Type B pancreatic cell (in vitro differentiated cells): ENCODE results near the gene SH3RF2. TPM values are rescaled to one million over a fixed set of nuclear protein-coding genes. Genes with fewer than 3 reads are reported as not detected.
"Not testable (repeated sequence)": the region's sequence is repeated elsewhere in the genome, so short reads cannot be mapped to it uniquely, and the experiment has no call there.

Experiments
- DNase-seq: peaks from one replicate; pipeline ENCODE4 v3.0.0; 2021; ENCODE audit warnings: mixed read lengths; ENCODE audit not compliant: unreplicated experiment; ENCODE audit errors: extremely low spot score
- H3K27ac Mint-ChIP-seq: 2 replicates; pipeline ENCODE4 v1.8.0; 2021; ENCODE audit warnings: mild to moderate bottlenecking, mixed read lengths
- H3K27me3 Mint-ChIP-seq: 2 replicates; pipeline ENCODE4 v1.8.0; 2021; ENCODE audit warnings: mixed read lengths
- H3K36me3 Mint-ChIP-seq: 2 replicates; pipeline ENCODE4 v1.8.0; 2021; ENCODE audit warnings: mixed read lengths
- H3K4me1 Mint-ChIP-seq: one replicate; pipeline ENCODE4 v1.8.0; 2021; ENCODE audit warnings: mixed read lengths; ENCODE audit not compliant: unreplicated experiment
- H3K4me3 Mint-ChIP-seq: 2 replicates; pipeline ENCODE4 v1.8.0; 2021; ENCODE audit warnings: mild to moderate bottlenecking, mixed read lengths
- H3K9me3 Mint-ChIP-seq: 2 replicates; pipeline ENCODE4 v1.8.0; 2021; ENCODE audit warnings: mixed read lengths
- long read RNA-seq: library from polyadenylated mRNA; unstranded; transcript quantifications from one replicate; pipeline ENCODE4 v2.0.0, GENCODE V29; 2020
- total RNA-seq: library from RNA; stranded (reverse); gene quantifications from 2 replicates; pipeline ENCODE4 v1.2.1, GENCODE V29; 2021; ENCODE audit warnings: low replicate concordance
- TF ChIP-seq, protein P1 (sequence below): fragments of 200-600 bp; sonication (generic); conservative IDR thresholded peaks from 2 replicates; pipeline ENCODE4 v1.5.0; 2021; ENCODE audit warnings: antibody characterized with exemption, mild to moderate bottlenecking

Gene SH3RF2, protein sequence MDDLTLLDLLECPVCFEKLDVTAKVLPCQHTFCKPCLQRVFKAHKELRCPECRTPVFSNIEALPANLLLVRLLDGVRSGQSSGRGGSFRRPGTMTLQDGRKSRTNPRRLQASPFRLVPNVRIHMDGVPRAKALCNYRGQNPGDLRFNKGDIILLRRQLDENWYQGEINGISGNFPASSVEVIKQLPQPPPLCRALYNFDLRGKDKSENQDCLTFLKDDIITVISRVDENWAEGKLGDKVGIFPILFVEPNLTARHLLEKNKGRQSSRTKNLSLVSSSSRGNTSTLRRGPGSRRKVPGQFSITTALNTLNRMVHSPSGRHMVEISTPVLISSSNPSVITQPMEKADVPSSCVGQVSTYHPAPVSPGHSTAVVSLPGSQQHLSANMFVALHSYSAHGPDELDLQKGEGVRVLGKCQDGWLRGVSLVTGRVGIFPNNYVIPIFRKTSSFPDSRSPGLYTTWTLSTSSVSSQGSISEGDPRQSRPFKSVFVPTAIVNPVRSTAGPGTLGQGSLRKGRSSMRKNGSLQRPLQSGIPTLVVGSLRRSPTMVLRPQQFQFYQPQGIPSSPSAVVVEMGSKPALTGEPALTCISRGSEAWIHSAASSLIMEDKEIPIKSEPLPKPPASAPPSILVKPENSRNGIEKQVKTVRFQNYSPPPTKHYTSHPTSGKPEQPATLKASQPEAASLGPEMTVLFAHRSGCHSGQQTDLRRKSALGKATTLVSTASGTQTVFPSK
- 11.2 and 20.8 TPM in 2 replicates for total RNA-seq
- long read RNA-seq, partial matches to known transcripts, result 2 of 20 reads
- long read RNA-seq, other reads (novel, unspliced or antisense), result 17 of 20 reads

GRCh38 chr5:145936401-145937131 is at the start of gene SH3RF2:
Gene SH3RF2 (plus strand): TSS chr5:145936578. CDS start chr5:145937929, 1,351 bp downstream.
- Mint-ChIP-seq H3K9me3 (no peaks in the 10 kb centered on the region), H3K36me3 (no peaks in the 10 kb centered on the region), H3K27ac (peak within 1 kb of the TSS; percentile 86), H3K4me1 (peaks cover 70% of the 10 kb centered on the region), H3K27me3 (no peaks in the 10 kb centered on the region), H3K4me3 (peak within 1 kb of the TSS; percentile 88)
- TF ChIP-seq, protein P1, sequence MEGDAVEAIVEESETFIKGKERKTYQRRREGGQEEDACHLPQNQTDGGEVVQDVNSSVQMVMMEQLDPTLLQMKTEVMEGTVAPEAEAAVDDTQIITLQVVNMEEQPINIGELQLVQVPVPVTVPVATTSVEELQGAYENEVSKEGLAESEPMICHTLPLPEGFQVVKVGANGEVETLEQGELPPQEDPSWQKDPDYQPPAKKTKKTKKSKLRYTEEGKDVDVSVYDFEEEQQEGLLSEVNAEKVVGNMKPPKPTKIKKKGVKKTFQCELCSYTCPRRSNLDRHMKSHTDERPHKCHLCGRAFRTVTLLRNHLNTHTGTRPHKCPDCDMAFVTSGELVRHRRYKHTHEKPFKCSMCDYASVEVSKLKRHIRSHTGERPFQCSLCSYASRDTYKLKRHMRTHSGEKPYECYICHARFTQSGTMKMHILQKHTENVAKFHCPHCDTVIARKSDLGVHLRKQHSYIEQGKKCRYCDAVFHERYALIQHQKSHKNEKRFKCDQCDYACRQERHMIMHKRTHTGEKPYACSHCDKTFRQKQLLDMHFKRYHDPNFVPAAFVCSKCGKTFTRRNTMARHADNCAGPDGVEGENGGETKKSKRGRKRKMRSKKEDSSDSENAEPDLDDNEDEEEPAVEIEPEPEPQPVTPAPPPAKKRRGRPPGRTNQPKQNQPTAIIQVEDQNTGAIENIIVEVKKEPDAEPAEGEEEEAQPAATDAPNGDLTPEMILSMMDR, result no peak
- DNase-seq, result peak; percentile 84

DNA sequence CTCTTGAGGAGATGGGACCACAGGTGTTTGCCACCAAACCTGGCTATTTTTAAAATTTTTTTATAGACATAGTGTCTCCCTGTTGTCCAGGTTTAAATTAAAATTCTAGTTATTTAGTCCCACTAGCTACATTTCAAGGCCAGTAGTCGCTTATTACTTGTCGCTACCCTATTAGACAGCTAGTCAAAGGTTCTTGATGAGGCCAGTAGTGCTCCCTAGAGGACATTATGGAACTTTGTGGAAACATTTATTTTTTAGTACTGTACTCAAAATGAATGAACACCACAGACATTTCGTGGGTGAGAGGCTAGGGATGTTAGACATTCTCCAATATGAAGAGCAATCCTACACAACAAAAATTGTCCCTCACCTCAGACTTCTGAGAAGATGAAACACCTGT is 49.2 kb upstream of the SH3RF2 start:
- TF ChIP-seq, protein P1, result no peak
- Mint-ChIP-seq H3K36me3 (no peaks in the 10 kb centered on the region), H3K4me3 (no peak overlapping the region), H3K4me1 (no peaks in the 10 kb centered on the region), H3K27ac (no peak overlapping the region), H3K9me3 (peaks cover 6% of the 10 kb centered on the region), H3K27me3 (no peaks in the 10 kb centered on the region)
- no peak for DNase-seq

DNA sequence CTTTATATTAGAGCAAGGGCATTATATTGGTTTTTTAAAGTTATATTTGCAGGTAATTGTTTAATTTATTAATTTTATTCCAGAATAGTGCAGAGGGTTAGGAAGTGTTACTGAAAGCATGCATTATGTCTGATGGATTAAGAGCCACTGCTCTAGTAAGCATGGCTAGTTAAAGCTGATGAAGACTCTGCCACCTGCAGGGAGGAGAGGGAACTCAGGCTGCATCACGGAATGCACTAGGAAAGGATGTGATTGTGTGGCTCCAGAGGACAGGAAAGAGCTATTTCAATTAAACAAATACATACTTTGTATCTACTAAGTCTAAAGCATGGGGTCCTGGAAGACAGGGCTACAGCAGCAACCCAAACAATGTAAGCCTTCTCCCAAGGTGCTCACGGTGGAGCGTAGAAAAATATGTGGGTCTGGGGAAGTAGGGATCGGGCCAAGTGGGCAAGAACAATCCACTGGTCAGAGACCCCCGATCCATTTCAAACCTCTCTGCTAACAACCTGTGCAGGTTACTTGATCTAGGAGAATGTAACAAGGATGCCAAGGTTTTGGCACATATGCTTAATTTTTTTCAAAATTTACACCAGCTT is 48.3 kb upstream of the SH3RF2 start:
- H3K27me3 Mint-ChIP-seq, result no peaks in the 10 kb centered on the region
- TF ChIP-seq, protein P1, result peak; percentile 80
- no peak overlapping the region for H3K27ac Mint-ChIP-seq
- no peaks in the 10 kb centered on the region for H3K36me3 Mint-ChIP-seq
- H3K4me3 Mint-ChIP-seq, result no peak overlapping the region
- peaks cover 6% of the 10 kb centered on the region for H3K9me3 Mint-ChIP-seq
- no peak for DNase-seq
- H3K4me1 Mint-ChIP-seq, result no peaks in the 10 kb centered on the region

- Mint-ChIP-seq H3K4me1 (no peaks in the 10 kb centered on the region), H3K27me3 (peaks cover 3% of the 10 kb centered on the region), H3K36me3 (no peaks in the 10 kb centered on the region), H3K9me3 (peaks cover 6% of the 10 kb centered on the region), H3K4me3 (no peak overlapping the region), H3K27ac (no peak overlapping the region)
- no peak for DNase-seq
- TF ChIP-seq, protein P1, result no peak
Measured at GRCh38 chr5:145889611-145890010, 46.8 kb upstream of the SH3RF2 start.

DNA sequence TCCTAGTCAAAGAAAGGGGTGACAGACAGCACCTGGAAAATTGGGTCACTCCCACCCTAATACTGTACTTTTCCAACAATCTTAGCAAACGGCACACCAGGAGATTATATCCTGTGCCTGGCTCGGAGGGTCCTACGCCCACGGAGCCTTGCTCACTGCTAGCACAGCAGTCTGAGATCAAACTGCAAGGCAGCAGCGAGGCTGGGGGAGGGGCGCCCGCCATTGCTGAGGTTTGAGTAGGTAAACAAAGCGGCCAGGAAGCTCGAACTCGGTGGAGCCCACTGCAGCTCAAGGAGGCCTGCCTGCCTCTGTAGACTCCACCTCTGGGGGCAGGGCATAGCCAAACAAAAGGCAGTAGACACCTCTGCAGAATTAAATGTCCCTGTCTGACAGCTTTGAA is 45.0 kb upstream of the SH3RF2 start:
- not testable (repeated sequence) for H3K27ac Mint-ChIP-seq, H3K4me1 Mint-ChIP-seq, DNase-seq, H3K27me3 Mint-ChIP-seq, H3K36me3 Mint-ChIP-seq, H3K9me3 Mint-ChIP-seq, H3K4me3 Mint-ChIP-seq
